Effector memory CD8-positive, alpha-beta T cell (primary cell): Measurements from ENCODE around the gene MAGEL2.

Experiments used
- ATAC-seq: fragments of 150-1000 bp; cut with Tn5 transposase; replicated peaks from 2 replicates; pipeline ENCODE4 v1.10.0; 2021; ENCODE audit warnings: mild to moderate bottlenecking, moderate library complexity
- DNase-seq, 3 experiments: peaks; one replicate each; pipeline ENCODE4 v3.0.0; 2021
- H3K27ac Mint-ChIP-seq, 2 donors: one replicate each; pipeline ENCODE4 v1.8.0; 2022; ENCODE audit warnings: mild to moderate bottlenecking in 2 of 2, mixed read lengths in 2 of 2, moderate library complexity in 2 of 2
- H3K27me3 Mint-ChIP-seq, 2 donors: one replicate each; pipeline ENCODE4 v1.8.0; 2022; ENCODE audit warnings: mixed read lengths in 2 of 2
- H3K36me3 Mint-ChIP-seq: one replicate; pipeline ENCODE4 v1.8.0; 2022; ENCODE audit warnings: mild to moderate bottlenecking, moderate library complexity, mixed read lengths; ENCODE audit not compliant: insufficient read depth
- H3K4me1 Mint-ChIP-seq, 2 donors: one replicate each; pipeline ENCODE4 v1.8.0; 2022; ENCODE audit warnings: low read depth in 2 of 2, mixed read lengths in 2 of 2
- H3K4me3 Mint-ChIP-seq, 2 donors: one replicate each; pipeline ENCODE4 v1.8.0; 2022; ENCODE audit warnings: mild to moderate bottlenecking in 2 of 2, mixed read lengths in 2 of 2, moderate library complexity in 2 of 2
- H3K9me3 Mint-ChIP-seq, 2 donors: one replicate each; pipeline ENCODE4 v1.8.0; 2022; ENCODE audit warnings: mixed read lengths in 2 of 2

Gene MAGEL2

GRCh38 chr15:23594252-23594770, 53.4 kb downstream of the MAGEL2 start:
- Mint-ChIP-seq H3K36me3 (no peaks in the 10 kb centered on the region), H3K27ac (no peak overlapping the region), H3K9me3 (no peaks in the 10 kb centered on the region), H3K4me3 (no peak overlapping the region), H3K27me3 (no peaks in the 10 kb centered on the region), H3K4me1 (no peaks in the 10 kb centered on the region)
- DNase-seq: no peak
- no peak for ATAC-seq
